ENCODE results near the gene CPSF6.
"Not testable (repeated sequence)": the region's sequence is repeated elsewhere in the genome, so short reads cannot be mapped to it uniquely, and the experiment has no call there.

The CPSF6 gene

DNA sequence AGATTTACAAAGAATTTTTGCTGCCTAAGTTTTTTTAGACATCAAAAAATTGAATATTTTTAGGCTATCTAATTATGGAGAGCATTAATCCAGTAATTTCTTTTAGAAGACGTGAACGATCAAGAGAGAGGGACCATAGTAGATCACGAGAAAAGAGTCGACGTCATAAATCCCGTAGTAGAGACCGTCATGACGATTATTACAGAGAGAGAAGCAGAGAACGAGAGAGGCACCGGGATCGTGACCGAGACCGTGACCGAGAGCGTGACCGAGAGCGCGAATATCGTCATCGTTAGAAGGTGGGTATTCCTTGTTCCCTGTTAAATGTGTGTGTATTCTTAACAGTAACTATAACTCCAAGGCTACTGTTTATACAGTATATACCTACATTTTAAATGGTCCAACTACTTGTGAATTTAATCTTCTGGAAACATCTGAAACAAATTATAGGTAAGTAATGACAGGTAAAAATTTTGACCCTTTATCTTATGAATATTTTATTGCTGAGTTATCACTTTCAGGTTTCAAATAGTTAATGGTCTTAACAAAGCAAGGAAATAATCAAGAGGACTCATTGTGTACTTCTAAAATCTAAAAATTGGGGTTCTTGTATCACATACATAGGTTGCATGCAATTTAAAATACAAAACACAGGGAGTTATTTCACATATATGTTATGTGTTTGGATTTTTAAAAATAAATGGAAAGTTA lies 23.1 kb downstream of the CPSF6 start:
- DNase-seq, result no peak

DNA sequence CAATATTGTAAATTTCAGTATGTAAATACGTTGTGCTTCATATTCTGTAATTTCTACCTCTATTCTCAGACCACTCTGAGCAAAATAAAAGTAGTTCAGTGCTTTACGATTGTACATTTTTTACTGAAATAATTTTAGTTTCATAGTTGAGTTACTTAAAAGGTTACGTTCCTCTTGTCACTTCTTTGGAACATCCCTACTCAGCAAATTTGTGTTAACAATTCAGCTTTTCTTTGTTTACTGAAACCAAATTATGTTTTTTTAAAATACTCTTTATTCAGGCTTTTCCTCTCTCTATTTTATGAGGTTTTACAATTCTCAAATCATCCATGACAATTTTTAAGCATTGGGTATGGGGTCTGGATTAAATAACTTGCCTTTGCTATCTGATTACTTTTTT lies 25.8 kb downstream of the CPSF6 start:
- DNase-seq, result no peak

DNA sequence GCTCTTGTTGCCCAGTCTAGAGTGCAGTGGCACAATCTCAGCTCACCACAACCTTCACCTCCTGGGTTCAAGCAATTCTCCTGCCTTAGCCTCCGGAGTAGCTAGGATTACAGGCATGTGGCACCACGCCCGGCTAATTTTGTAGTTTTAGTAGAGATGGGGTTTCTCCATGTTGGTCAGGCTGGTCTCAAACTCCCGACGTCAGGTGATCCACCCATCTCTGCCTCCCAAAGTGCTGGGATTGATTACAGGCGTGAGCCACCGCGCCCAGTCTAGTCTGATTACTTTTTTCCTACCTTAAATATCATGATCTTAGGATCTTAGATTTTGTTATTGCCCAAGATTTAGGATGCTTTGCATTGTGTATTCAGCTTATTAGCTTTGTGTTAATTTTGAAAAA lies 26.3 kb downstream of the CPSF6 start:
- DNase-seq, result not testable (repeated sequence)

DNA sequence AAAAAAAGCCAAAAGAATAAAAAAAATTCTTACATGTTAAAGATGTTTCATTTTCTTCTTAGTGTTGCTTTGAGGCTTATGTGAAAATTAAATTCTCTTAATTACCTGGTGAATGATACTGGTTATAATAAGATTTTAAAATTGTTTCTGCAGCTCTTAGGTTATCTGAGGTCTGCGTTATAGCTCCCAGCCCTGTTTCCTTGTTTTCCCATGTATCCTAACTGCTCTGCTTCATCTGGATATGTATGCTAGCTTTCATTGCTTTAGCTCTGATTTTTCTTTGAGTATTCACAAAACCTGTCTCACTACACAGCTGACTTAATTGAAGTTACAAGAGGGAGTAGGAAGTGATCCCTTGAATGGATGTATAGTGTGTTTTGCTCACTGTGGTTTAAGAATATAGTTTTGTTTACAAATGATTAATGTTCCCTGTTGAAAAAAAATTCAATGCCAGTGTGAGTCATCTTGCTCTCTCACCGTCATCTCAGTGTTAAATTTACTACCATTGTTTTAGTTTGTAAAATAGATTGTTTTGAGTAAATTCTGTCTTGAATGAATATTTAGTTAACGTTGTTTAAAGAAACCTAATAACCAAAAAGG lies 26.8 kb downstream of the CPSF6 start:
- no peak for DNase-seq

DNA sequence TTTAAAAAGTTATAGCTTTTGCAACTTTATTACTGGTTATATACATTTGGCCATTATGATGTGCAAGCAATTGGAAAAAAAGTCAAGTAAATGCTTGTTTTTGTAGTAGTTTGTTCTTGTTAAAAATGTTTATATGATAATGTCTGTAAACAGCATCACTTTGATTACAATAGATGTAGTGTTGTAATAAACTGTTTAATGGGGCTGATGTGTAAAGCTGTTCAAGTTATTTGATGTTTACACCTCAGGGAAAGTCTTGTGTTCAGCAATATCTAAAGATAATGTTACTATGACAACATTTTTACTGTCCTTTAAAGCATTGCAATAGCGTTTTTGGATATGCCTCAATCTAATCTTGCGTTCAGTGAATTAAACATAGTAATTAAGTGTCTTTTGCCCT lies 30.4 kb downstream of the CPSF6 start:
- DNase-seq, result no peak

DNA sequence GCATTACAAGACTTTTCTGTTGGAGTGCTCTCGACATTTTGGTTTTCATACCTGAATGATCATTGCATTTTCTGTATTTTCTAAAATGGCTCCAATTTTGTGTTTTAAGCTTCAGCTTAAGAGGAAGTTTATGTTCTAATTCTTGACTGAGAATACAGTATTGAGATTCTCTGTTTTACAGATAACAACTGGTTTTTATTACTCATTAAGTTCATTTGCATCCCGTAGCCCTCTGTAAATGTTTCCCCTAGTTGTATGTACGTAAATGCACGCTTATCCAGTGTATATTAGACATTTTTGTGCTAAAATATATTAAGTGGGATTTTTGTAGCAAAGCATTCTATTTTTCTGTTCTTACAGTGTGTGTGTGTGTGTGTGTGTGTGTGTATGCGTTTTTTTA lies 33.1 kb downstream of the CPSF6 start:
- DNase-seq, result no peak

DNA sequence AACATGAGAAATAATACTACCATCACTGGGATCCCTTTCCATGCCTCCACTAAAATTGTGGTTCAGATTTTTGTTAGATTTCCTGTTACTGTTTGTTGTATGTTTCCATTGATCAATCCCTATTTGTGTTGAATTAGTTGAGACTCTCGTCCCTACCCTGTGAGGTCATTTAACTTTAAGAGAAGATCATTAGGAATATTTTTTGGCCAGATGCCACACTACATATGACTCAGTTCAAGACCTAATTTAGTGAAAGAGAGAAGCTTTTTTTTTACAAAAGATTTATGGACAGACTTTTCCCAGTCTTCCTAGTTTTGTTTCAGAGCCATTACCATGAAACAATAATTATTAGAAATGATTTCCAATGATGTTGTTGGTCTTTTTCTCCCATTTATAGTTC lies 35.5 kb downstream of the CPSF6 start:
- DNase-seq, result no peak

DNA sequence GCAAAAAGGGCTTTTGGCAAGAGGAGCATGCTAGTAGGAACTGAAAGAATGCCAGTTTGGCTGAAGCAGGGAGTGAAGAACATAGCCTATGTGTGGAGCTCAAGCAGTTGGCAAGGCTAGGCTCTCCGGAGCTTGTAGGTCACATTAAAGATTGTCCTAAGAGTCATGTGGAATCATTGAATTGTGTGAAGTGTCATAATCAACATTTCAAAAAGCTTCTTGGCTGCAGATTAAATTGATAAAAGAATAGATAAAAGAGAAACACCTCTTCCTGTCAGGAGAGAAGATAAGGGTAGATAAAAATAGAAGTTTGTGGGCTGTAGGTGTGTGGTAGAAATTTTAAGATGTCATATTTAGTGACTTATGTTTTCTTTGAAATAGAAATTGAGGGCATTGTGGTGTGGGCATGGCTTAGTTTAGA lies 36.1 kb downstream of the CPSF6 start:
- DNase-seq, result no peak

DNA sequence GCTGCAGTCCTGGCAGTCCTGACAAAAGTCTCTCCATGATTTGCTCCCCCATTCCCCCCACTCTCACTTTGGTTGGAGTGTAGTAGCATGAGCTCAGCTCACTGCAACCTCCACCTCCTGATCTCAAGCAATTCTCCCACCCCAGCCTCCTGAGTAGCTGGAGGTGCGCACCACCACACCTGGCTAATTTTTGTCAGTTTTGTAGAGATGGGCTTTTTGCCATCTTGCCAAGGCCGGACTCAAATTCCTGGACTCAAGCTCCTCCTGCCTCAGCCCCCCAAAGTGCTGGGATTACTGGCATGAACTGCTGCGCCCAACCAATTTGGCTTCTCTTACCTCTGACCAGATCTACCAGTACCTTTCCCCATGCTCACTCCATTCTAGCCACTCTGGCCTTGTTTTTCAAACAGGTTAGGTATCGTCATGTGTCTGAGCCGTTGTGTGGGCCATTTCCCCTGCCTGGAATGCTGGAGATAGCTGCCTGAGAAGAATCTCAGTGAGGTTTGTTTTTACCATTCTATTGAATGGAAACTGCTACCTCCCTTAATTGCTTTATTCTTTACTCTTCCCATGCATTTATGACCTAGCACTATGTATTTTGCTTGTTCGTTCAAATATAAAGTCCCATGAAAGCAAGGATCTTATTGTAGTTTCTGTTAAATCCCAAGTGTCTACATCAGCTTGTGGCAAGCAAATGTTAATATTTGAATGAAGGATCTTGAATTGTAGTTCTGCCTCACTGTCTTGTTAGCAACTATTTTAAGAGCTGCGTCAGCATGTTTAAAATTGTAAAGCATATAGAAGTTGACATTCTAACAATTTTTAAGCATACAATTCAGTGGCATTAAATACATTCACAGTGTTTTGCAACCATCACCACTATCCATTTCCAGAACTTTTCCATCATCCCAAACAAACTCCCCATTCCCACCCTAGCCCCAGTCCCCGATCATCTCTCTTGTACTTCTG lies 39.7 kb downstream of the CPSF6 start:
- DNase-seq, result no peak

DNA sequence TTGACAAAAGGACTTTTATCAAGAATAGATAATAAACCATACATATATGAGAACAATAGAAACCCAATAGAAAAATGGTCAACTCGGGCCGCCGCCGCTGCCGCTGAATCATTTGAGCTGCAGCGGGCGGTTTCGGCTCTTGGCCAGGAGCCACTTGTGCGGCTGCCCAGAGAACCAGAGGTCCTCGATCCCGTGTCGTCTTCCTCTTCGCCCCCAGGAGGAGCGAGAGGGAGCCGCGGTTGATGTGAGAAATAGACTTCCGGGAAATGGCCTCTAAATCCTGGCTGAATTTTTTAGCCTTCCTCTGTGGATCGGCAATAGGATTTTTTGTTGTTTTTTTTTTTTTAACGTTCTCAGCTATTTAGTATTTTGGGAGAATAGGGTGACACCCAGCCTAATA lies 44.8 kb downstream of the CPSF6 start:
- peak; percentile 86 for DNase-seq

DNA sequence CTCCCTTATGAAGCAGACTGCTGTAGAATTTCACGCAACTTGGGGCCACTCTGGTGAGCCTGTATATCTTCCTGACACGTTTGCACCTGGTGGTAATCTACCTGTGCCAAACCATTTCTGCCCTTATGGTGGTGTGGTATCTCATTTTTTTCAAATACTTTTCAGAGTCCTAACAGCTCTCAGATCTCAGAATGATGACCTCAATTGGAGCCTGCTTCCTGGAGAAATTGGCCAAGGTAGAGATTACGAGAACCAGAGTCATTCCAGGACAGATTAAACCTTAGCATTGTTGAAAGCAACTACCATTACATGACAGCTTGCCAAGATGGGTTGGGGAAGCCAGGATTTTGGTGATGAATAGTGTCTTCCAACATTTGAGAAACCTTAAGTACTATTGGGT lies 48.2 kb downstream of the CPSF6 start:
- no peak for DNase-seq

DNA sequence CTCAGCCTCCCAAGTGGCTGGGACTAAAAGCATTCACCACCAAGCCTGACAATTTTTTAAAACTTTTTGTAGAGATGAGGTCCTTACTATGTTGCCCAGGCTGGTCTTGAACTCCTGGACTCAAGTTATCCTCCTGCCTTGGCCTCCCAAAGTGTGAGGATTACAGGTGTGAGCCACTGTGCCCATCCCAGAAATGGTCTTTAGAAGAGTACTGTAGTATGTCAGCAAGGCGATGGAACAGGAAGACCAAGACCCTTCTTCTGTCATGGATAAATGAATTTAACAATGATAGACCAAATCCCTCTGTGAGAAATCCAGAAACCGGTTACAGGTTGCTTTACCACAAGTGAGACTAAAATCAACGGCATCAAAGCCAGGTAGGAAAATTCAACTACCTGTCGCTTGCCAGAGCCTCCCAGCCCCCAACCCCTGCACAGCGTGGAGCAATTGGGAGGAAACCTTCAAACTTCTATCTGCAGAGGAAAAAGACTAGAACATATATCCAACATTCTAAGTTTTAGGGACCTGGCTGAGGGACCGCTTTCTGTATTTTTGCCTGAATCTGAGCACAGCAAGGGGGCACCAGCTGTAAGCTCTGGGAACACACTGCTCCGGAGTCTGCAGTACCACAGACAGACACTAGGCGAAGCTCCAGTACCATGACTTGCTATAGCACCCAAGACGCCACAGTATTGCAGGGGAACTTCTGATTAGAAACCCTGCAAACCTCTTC lies 51.3 kb downstream of the CPSF6 start:
- peak; percentile 81 for DNase-seq

DNA sequence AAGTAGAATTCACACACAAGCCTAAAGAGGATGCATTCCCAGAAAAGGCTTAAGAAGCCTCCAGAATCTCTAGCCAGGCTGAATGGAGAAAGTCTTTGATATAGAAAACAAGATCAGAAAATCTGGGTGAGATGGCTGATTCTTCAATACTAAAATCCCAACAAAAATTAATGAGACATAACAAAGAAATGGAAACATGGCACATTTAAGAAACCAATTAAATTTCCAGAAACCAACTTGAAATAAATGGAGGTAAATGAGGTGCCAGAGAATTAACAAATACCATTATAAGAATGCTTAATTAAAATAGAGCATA lies 51.9 kb downstream of the CPSF6 start:
- DNase-seq, result no peak

DNA sequence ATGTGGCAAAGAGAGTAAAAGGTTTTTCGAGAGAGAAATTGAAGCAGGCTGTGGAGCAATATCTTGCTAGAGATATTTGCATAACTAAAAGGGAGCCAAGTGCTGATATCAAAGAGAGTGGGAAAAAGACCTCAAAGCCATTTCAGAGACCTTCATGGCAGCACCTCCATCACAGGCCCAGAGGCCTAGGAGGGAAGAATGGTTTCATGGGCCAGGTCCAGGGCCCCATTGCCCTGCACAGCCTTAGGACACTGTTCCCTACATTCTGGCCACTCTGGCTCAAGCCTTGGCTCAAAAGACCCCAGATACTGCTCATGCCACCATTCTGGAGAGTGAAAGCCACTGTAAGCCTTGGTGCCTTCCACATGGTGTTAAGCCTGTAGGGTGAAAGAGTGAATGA lies 58.8 kb downstream of the CPSF6 start:
- no peak for DNase-seq

DNA sequence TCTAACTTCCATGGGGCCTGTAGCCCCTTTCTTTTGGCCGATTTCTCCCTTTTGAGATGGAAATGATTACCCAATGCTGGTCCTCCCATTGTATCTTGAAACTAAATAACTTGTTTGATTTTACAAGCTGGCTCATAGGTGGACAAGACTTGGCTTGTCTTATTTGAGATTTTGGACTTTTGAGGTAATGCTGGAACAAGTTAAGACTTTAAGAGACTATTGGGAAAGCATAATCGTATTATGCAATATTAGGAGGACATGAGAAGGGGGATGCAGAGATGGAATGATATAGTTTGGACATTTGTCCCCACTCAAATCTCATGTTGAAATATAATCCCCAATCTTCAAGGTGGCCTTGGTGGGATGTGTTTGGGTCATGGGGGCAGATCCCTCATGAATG lies 59.6 kb downstream of the CPSF6 start:
- DNase-seq, result no peak

DNA sequence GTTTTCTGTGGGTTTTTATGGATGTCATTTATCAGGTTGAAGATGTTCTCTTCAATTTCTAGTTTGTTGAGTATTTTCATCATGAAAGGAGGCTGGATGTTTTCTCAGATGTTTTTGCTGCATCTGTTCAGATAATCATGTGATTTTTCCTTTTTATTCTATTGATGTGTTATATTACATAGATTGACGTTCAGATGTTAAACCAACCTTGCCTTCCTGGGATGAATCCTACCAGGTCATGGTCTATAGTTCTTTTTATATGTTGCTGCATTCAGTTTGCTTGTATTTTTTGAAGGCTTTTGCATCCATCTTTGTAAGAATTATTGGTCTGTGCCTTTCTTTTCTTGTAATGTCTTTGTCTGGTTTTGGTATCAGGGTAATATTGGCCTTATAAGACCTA lies 64.9 kb downstream of the CPSF6 start:
- no peak for DNase-seq

DNA sequence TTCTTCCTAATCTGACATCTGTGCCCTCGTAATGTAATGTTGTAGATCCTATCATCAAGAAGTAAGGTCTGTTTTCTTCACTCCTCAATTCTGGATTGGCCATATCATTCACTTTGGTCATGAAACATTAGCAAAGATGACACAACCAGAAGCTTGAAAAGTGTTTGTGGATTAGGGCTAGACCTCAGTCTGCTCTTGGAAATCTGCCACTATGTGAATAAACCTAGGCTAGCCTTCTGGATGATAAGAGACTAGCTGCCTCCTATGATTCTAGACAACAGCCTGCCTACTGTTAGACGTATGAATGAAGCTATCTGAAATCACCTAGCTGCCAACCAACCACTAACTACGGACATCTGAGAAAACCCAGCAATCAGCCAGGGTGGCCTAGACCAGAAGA lies 70.1 kb downstream of the CPSF6 start:
- DNase-seq, result no peak

DNA sequence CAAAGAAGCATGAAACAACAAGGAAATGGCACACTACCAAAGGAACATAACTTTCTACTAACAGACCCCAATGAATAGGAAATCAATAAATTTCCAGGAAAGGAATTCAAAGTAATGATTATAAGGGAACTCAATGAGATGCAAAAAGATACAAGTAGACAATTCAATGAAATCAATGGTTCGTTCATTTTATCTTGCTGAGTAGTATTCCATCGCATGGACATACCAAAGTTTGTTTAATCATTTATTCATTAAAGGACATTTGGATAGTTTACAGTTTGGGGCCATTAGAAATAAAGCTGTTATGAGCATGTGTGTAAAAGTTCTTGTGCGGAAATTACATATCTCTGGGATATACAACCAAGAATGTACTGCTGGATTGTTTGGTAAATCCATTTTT lies 73.8 kb downstream of the CPSF6 start:
- no peak for DNase-seq

DNA sequence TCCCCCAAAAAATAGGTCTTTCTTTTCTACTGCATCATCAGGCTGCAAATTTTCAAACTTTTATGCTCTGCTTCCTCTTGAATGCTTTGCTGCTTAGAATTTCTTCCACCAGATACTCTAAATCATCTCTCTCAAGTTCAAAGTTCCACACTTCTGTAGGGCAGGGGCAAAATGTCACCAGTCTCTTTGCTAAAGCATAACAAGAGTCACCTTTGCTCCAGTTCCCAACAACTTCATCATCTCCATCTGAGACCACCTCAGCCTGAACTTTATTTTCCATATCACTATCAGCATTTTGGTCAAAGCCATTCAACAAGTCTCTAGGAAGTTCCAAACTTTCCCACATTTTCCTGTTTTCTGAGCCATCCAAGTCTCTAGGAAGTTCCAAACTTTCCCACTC lies 77.4 kb downstream of the CPSF6 start:
- DNase-seq, result not testable (repeated sequence)

DNA sequence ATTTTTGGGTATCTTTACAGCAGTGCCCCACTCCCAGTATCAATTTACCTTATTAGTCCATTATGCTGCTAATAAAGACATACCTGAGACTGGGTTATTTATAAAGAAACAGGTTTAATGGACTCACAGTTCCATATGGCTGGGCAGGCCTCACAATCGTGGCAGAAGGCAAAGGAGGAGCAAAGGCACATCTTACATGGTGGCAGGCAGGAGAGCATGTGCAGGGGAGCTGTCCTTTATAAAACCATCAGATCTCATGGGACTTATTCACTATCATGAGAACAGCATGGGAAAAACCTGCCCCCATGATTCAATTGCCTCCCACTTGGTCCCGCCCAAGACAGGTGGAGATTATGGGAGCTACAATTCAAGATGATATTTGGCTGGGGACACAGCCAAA lies 77.9 kb downstream of the CPSF6 start:
- not testable (repeated sequence) for DNase-seq

DNA sequence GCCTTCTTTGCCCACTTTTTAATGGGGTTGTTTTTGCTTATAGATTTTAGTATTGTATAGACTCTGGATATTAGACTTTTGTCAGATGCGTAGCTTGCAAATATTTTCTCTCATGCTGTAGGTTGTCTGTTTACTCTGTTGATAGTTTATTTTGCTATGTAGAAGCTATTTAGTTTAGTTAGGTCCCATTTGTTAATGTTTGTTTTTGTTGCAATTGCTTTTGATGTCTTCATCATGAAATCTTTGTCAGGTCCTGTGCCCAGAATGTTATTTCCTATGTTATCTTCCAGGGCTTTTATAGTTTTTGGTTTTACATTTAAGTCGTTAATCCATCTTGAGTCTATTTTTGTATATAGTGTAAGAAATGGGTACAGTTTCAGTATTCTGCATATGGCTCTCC lies 78.9 kb downstream of the CPSF6 start:
- no peak for DNase-seq

DNA sequence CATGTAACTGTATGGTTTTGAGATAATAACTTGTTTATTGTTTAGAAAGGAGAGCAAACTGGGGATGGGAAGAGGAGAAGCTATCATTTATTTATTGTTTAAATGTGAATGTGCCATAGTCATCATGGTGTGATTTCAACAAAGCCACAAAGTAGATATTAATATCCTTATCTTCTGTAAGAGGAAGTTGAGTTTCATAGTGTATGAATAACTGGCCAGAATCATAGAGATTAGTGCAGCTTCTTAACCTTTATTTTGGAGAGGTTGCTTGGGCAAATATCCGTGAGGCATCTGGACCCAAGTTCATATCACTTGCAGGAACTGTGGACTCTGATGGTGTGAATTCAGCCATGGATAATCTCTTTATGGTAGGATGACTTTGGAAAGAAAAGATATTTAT lies 82.0 kb downstream of the CPSF6 start:
- no peak for DNase-seq
